ENCODE measurements around the gene GLOD5. TPM values are rescaled to one million over a fixed set of nuclear protein-coding genes. Genes with fewer than 3 reads are reported as not detected.

GLOD5 gene
- total RNA-seq, result not detected in 2 replicates

DNA sequence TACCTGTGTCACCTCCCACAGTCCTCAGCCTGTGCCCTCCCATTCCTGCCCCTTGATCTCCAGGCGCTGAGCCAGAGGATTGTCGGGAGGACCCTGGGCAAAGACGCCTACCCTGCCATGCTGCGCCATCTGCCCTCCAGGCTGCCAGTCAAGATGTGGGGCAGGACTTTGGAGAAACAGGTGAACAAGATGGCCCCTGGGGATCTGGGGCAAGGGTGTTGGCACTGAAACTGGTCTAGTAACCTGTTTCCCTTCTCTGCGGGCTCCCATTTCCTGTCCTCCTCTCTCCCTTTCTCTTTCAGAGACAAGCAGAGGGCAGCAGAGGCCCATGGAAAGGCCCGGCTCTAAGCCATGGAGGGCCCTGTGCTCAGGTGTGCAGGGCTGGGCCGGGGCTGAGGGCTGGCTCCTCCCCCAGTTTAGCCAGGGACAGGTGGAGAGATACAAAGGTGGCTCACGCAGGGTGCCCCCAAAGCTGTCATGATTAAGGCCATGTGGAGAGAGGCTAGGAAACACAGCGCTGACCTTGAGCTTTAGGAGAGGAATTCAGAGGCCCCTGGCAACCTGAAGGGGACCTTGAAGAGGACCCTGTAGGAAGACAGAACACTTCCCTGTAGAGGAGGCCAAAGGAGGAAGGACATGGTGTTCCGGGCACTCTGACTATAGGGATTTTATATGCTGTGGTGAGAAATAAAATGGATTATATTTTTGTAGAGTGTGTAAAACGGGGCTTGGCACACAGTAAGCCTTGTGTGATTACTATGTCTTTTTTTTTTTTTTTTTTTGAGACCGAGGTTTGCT lies at the start of gene GLOD5:
GLOD5 (plus strand) TSS at position 74 of the 798 bp plus-strand sequence; CDS start at position 118, 44 bp downstream.

GRCh38 chrX:48786341-48786800 lies 24.8 kb downstream of the GLOD5 start, which contains the start of gene GATA1:
Gene GATA1, plus strand, starts transcription at chrX:48786590. Its CDS starts 4,520 bp downstream, at chrX:48791110.

DNA sequence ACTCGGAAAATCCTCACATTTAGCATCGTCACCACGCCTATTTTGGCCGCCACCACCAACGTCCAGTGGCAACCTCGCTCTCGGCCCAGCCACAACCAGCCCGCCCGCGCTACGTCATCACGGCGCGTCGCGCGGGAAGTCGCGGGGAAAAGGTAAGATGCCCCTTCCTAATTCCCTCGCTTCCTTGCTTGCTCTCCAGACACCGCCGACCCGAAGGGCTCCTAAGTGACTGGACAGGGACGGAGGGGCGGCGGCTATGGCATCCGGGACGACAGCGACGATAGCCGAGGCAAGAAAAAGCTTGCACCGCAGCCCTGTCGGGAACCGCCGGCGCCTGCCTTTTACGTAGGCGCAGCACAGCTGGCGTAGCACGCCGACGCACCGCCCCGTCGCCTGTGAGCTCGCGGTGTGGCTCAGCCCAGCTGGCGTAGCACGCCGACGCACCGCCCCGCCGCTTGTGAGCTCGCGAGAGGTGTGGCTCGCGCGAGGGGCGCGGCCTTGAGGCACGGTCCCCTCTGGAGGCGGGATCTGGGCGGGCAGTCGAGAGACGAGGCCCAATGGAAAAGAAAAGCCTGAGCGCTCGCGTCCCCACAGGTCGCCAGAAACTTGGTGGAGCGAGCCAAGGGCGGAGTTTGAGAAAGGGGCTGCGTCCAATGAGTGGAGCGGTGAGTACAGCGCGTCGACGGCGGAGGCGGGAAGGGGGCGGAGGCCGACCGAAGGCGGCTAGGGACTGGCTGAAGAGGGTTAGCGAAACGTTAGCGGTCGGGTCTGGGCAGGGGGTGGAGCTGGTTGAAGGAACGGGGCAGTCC lies 39.9 kb downstream of the GLOD5 start, which contains the start of gene HDAC6:
HDAC6 (plus strand) TSS at position 788 of the 809 bp plus-strand sequence. CDS start 626 bp downstream, outside the sequence.

Other genes with a start within 250 kb of the GLOD5 start
- gene EBP, start 239.9 kb upstream of the GLOD5 start, total RNA-seq, result 39.9 and 86.6 TPM in 2 replicates
- 6.2 and 6.7 TPM in 2 replicates for gene TBC1D25, start 222.0 kb upstream of the GLOD5 start, total RNA-seq
- gene RBM3, start 187.3 kb upstream of the GLOD5 start, total RNA-seq, result 119 and 458 TPM in 2 replicates
- 158 and 184 TPM in 2 replicates for gene WDR13, start 164.3 kb upstream of the GLOD5 start, total RNA-seq
- gene WAS, start 77.9 kb upstream of the GLOD5 start, total RNA-seq, result 0.09 and 0.18 TPM in 2 replicates
- gene SUV39H1, start 65.0 kb upstream of the GLOD5 start, total RNA-seq, result 2.9 and 5.8 TPM in 2 replicates
- gene GATA1, start 24.8 kb downstream of the GLOD5 start, total RNA-seq, result not detected in 2 replicates
- gene HDAC6, start 40.3 kb downstream of the GLOD5 start, total RNA-seq, result 19.4 and 36.7 TPM in 2 replicates
- gene ERAS, start 64.8 kb downstream of the GLOD5 start, total RNA-seq, result not detected in 2 replicates
- gene PCSK1N, start 73.9 kb downstream of the GLOD5 start, total RNA-seq, result not detected in 2 replicates
- gene TIMM17B, start 136.0 kb downstream of the GLOD5 start, total RNA-seq, result 16.2 and 18.1 TPM in 2 replicates
- gene PQBP1, start 136.2 kb downstream of the GLOD5 start, total RNA-seq, result 88.2 and 121 TPM in 2 replicates
- 8.6 and 9.0 TPM in 2 replicates for gene SLC35A2, start 149.9 kb downstream of the GLOD5 start, total RNA-seq
- 3.2 and 3.4 TPM in 2 replicates for gene PIM2, start 157.3 kb downstream of the GLOD5 start, total RNA-seq
- gene OTUD5, start 195.9 kb downstream of the GLOD5 start, total RNA-seq, result 25.2 and 31.2 TPM in 2 replicates
- gene KCND1, start 210.1 kb downstream of the GLOD5 start, total RNA-seq, result 0.18 and 0.47 TPM in 2 replicates
- 34.0 and 34.5 TPM in 2 replicates for gene GRIPAP1, start 240.5 kb downstream of the GLOD5 start, total RNA-seq